Trophoblast cell (in vitro differentiated cells and primary cell): ENCODE measurements around the gene PNCK.
"Not testable (repeated sequence)": the region's sequence is repeated elsewhere in the genome, so short reads cannot be mapped to it uniquely, and the experiment has no call there.

ENCODE experiments used
- DNase-seq, 2 donors: peaks; one replicate each; pipeline ENCODE4 v3.0.0-alpha.2; 2016
- H2AFZ ChIP-seq: 2 replicates; pipeline ENCODE4 v1.6.1; 2013; ENCODE audit warnings: low read length, moderate library complexity, mild to moderate bottlenecking; ENCODE audit not compliant: insufficient read depth, poor library complexity
- H2AK5ac ChIP-seq: 2 replicates; pipeline ENCODE4 v1.6.1; 2013; ENCODE audit warnings: mild to moderate bottlenecking, low read length
- H2BK120ac ChIP-seq: 2 replicates; pipeline ENCODE4 v1.6.1; 2013; ENCODE audit warnings: low read length, mild to moderate bottlenecking, moderate library complexity; ENCODE audit not compliant: insufficient read depth, poor library complexity
- H2BK12ac ChIP-seq: 2 replicates; pipeline ENCODE4 v1.6.1; 2013; ENCODE audit warnings: mild to moderate bottlenecking, low read length, moderate library complexity
- H2BK5ac ChIP-seq: 2 replicates; pipeline ENCODE4 v1.6.1; 2013; ENCODE audit warnings: low read length, low read depth, moderate library complexity, mild to moderate bottlenecking; ENCODE audit not compliant: poor library complexity
- H3K14ac ChIP-seq: 2 replicates; pipeline ENCODE4 v1.6.1; 2013; ENCODE audit warnings: mild to moderate bottlenecking, low read length
- H3K18ac ChIP-seq: 2 replicates; pipeline ENCODE4 v1.6.1; 2013; ENCODE audit warnings: mild to moderate bottlenecking, low read length
- H3K23ac ChIP-seq: 2 replicates; pipeline ENCODE4 v1.6.1; 2013; ENCODE audit warnings: low read length
- H3K27ac ChIP-seq: 2 replicates; pipeline ENCODE4 v1.5.1; 2013; ENCODE audit warnings: low read depth, mild to moderate bottlenecking, inconsistent platforms, low read length, moderate library complexity
- H3K27me3 ChIP-seq: 2 replicates; pipeline ENCODE4 v1.6.1; 2013; ENCODE audit warnings: inconsistent platforms, mild to moderate bottlenecking, low read length, moderate library complexity; ENCODE audit not compliant: insufficient read depth
- H3K36me3 ChIP-seq, 2 experiments: 1 replicate in 1 of 2; 2 replicates in 1 of 2; pipeline ENCODE4 v1.6.1; 2013; ENCODE audit warnings: low read length in 2 of 2, mild to moderate bottlenecking in 2 of 2, moderate library complexity in 1 of 2; ENCODE audit not compliant: insufficient read depth in 2 of 2, control insufficient read depth in 1 of 2
- H3K4ac ChIP-seq: 2 replicates; pipeline ENCODE4 v1.6.1; 2013; ENCODE audit warnings: low read depth, mild to moderate bottlenecking, low read length, moderate library complexity
- H3K4me1 ChIP-seq, 2 experiments: 1 replicate in 1 of 2; 2 replicates in 1 of 2; pipeline ENCODE4 v1.6.1; 2013; ENCODE audit warnings: low read length in 2 of 2, mild to moderate bottlenecking in 2 of 2, moderate library complexity in 1 of 2; ENCODE audit not compliant: insufficient read depth in 2 of 2, control insufficient read depth in 1 of 2
- H3K4me2 ChIP-seq: 2 replicates; pipeline ENCODE4 v1.6.1; 2013; ENCODE audit warnings: inconsistent platforms, mild to moderate bottlenecking, low read length, moderate library complexity
- H3K4me3 ChIP-seq: 2 replicates; pipeline ENCODE4 v1.5.1; 2013; ENCODE audit warnings: mild to moderate bottlenecking, low read depth, low read length, inconsistent platforms
- H3K79me1 ChIP-seq: one replicate; pipeline ENCODE4 v1.6.1; 2013; ENCODE audit warnings: low read length
- H3K79me2 ChIP-seq: 2 replicates; pipeline ENCODE4 v1.6.1; 2013; ENCODE audit warnings: low read length, mild to moderate bottlenecking; ENCODE audit not compliant: control insufficient read depth, insufficient read depth, poor library complexity
- H3K9ac ChIP-seq: 2 replicates; pipeline ENCODE4 v1.6.1; 2013; ENCODE audit warnings: mild to moderate bottlenecking, low read length
- H3K9me3 ChIP-seq: 2 replicates; pipeline ENCODE4 v1.6.1; 2013; ENCODE audit warnings: low read depth, mild to moderate bottlenecking, control low read depth, inconsistent platforms, low read length; ENCODE audit not compliant: insufficient read depth
- H4K12ac ChIP-seq: 2 replicates; pipeline ENCODE4 v1.6.1; 2013; ENCODE audit warnings: low read depth, mild to moderate bottlenecking, low read length, moderate library complexity
- H4K8ac ChIP-seq: 2 replicates; pipeline ENCODE4 v1.6.1; 2013; ENCODE audit warnings: low read depth, mild to moderate bottlenecking, low read length, moderate library complexity
- H4K91ac ChIP-seq: one replicate; pipeline ENCODE4 v1.6.1; 2013; ENCODE audit warnings: low read depth, mild to moderate bottlenecking, low read length, moderate library complexity
- WGBS: extraction: QIAGEN DNeasy Blood & Tissue Kit; methylation state at CpG from one replicate; pipeline ENCODE4 v1.1.7; 2013; ENCODE audit warnings: missing lambda C conversion rate; ENCODE audit not compliant: insufficient read length, insufficient coverage; ENCODE audit errors: extremely low coverage; 5-methylcytosine and 5-hydroxymethylcytosine counted together

PNCK gene

GRCh38 chrX:153694687-153695270, 21.2 kb upstream of the PNCK start:
- no peak overlapping the region for H3K4ac ChIP-seq
- H3K27ac ChIP-seq, result no peak overlapping the region
- DNase-seq, result no peak
- no peak overlapping the region for H2BK120ac ChIP-seq
- no peak overlapping the region for H4K91ac ChIP-seq
- H4K8ac ChIP-seq, result no peak overlapping the region
- no peak overlapping the region for H2AFZ ChIP-seq
- no peak overlapping the region for H3K4me3 ChIP-seq
- no peak overlapping the region for H3K14ac ChIP-seq
- no peak overlapping the region for H2AK5ac ChIP-seq
- no peak overlapping the region for H2BK12ac ChIP-seq
- no peaks in the 10 kb centered on the region for H3K27me3 ChIP-seq
- no peak overlapping the region for H2BK5ac ChIP-seq
- no peaks in the 10 kb centered on the region for H3K79me1 ChIP-seq
- no peak overlapping the region for H3K18ac ChIP-seq
- H3K9me3 ChIP-seq, result peaks cover 2% of the 10 kb centered on the region
- H3K4me2 ChIP-seq, result no peak overlapping the region
- WGBS, result no CpG with 5 or more reads among the region's 23 CpGs
- no peaks in the 10 kb centered on the region for H3K79me2 ChIP-seq
- H3K23ac ChIP-seq, result no peak overlapping the region
- no peak overlapping the region for H4K12ac ChIP-seq
- no peak overlapping the region for H3K9ac ChIP-seq
- H3K4me1 ChIP-seq, result no peaks in the 10 kb centered on the region
- H3K36me3 ChIP-seq, result peaks cover 21 to 36% of the 10 kb centered on the region in 2 experiments

GRCh38 chrX:153694256-153694655, 20.6 kb upstream of the PNCK start:
- H4K91ac ChIP-seq, DNase-seq, H4K8ac ChIP-seq, H3K23ac ChIP-seq, H4K12ac ChIP-seq, H2AK5ac ChIP-seq, H3K79me2 ChIP-seq, H3K27me3 ChIP-seq, H2AFZ ChIP-seq, H2BK120ac ChIP-seq, H3K27ac ChIP-seq, H3K79me1 ChIP-seq, H2BK5ac ChIP-seq, H3K9me3 ChIP-seq, H3K4me2 ChIP-seq, H3K18ac ChIP-seq, H3K4me1 ChIP-seq, H3K4me3 ChIP-seq, H3K14ac ChIP-seq, H3K9ac ChIP-seq, H2BK12ac ChIP-seq, H3K4ac ChIP-seq: not testable (repeated sequence)
- no CpG with 5 or more reads among the region's 16 CpGs for WGBS
- H3K36me3 ChIP-seq, result peaks cover 18 to 31% of the 10 kb centered on the region in 2 experiments

- H3K79me1 ChIP-seq, result no peaks in the 10 kb centered on the region
- H3K4me2 ChIP-seq, result no peak overlapping the region
- no peak overlapping the region for H3K4ac ChIP-seq
- H2BK5ac ChIP-seq, result no peak overlapping the region
- peaks cover 2% of the 10 kb centered on the region for H3K9me3 ChIP-seq
- H3K27ac ChIP-seq, result no peak overlapping the region
- no peak overlapping the region for H3K18ac ChIP-seq
- H3K23ac ChIP-seq, result no peak overlapping the region
- H2BK12ac ChIP-seq, result no peak overlapping the region
- no peak overlapping the region for H3K4me3 ChIP-seq
- no peaks in the 10 kb centered on the region for H3K4me1 ChIP-seq
- H3K36me3 ChIP-seq, result peaks cover 18 to 28% of the 10 kb centered on the region in 2 experiments
- H4K12ac ChIP-seq, result no peak overlapping the region
- no peak overlapping the region for H3K14ac ChIP-seq
- no peak overlapping the region for H4K8ac ChIP-seq
- H2AFZ ChIP-seq, result no peak overlapping the region
- no peaks in the 10 kb centered on the region for H3K79me2 ChIP-seq
- H3K9ac ChIP-seq, result no peak overlapping the region
- no peak overlapping the region for H4K91ac ChIP-seq
- no peak overlapping the region for H2BK120ac ChIP-seq
- H2AK5ac ChIP-seq, result no peak overlapping the region
- no peaks in the 10 kb centered on the region for H3K27me3 ChIP-seq
- DNase-seq, result no peak
- no CpG with 5 or more reads among the region's 31 CpGs for WGBS
These were observed 19.8 kb upstream of the PNCK start for GRCh38 chrX:153693216-153694086.

- Histone ChIP-seq H4K91ac (no peak overlapping the region), H3K79me1 (no peaks in the 10 kb centered on the region), H3K9me3 (peaks cover 2% of the 10 kb centered on the region), H2AFZ (no peak overlapping the region), H3K23ac (no peak overlapping the region), H3K4ac (no peak overlapping the region), H3K9ac (no peak overlapping the region), H2BK120ac (no peak overlapping the region), H3K4me3 (no peak overlapping the region), H2BK12ac (no peak overlapping the region), H2AK5ac (no peak overlapping the region), H3K14ac (no peak overlapping the region), H3K36me3 (peaks cover 16 to 28% of the 10 kb centered on the region in 2 experiments), H4K8ac (no peak overlapping the region), H3K4me2 (no peak overlapping the region), H3K27me3 (no peaks in the 10 kb centered on the region), H3K18ac (no peak overlapping the region), H2BK5ac (no peak overlapping the region), H3K4me1 (no peaks in the 10 kb centered on the region), H3K79me2 (no peaks in the 10 kb centered on the region), H4K12ac (no peak overlapping the region), H3K27ac (no peak overlapping the region)
- WGBS, result no CpG with 5 or more reads among the region's 24 CpGs
- DNase-seq, result no peak
These were observed 19.1 kb upstream of the PNCK start for GRCh38 chrX:153692611-153693156.
